Ishikawa (cell line): ENCODE data around the gene EOMES.

ENCODE experiments used
- CEBPB ChIP-seq: IDR thresholded peaks from 2 replicates; pipeline ENCODE4 v1.6.1; 2012
- EGR1 ChIP-seq: IDR thresholded peaks from 2 replicates; pipeline ENCODE4 v1.6.1; 2012
- EP300 ChIP-seq: IDR thresholded peaks from 2 replicates; pipeline ENCODE4 v1.6.1; 2012; ENCODE audit warnings: borderline replicate concordance
- REST ChIP-seq: IDR thresholded peaks from 2 replicates; pipeline ENCODE4 v1.6.1; 2012; ENCODE audit warnings: low read depth, mild to moderate bottlenecking

GRCh38 chr3:27724459-27725197, 2.5 kb upstream of the EOMES start:
- TF ChIP-seq CEBPB (no peak), REST (no peak), EP300 (no peak), EGR1 (no peak)
